GM12892 (cell line): ENCODE measurements around the gene SLC2A5.
"Not testable (repeated sequence)": the region's sequence is repeated elsewhere in the genome, so short reads cannot be mapped to it uniquely, and the experiment has no call there.

Source experiments
- DNase-seq: peaks from one replicate; pipeline ENCODE4 v3.0.0; 2011; ENCODE audit not compliant: insufficient read length
- FAIRE-seq: peaks from 2 replicates; lab custom pipeline; 2011; peaks lifted over from hg19 to GRCh38; lab: Jason Lieb, UNC
- POLR2A ChIP-seq: IDR thresholded peaks from 2 replicates; pipeline ENCODE4 v1.6.1; 2011; ENCODE audit warnings: low read depth, low read length, control low read depth
- POLR2AphosphoS5 ChIP-seq: IDR thresholded peaks from 2 replicates; pipeline ENCODE4 v1.6.1; 2011; ENCODE audit warnings: low read depth, low read length, control low read depth
- TAF1 ChIP-seq: IDR thresholded peaks from 2 replicates; pipeline ENCODE4 v1.6.1; 2011; ENCODE audit warnings: low read depth, mild to moderate bottlenecking, control low read depth, low read length, borderline replicate concordance

Gene SLC2A5

DNA sequence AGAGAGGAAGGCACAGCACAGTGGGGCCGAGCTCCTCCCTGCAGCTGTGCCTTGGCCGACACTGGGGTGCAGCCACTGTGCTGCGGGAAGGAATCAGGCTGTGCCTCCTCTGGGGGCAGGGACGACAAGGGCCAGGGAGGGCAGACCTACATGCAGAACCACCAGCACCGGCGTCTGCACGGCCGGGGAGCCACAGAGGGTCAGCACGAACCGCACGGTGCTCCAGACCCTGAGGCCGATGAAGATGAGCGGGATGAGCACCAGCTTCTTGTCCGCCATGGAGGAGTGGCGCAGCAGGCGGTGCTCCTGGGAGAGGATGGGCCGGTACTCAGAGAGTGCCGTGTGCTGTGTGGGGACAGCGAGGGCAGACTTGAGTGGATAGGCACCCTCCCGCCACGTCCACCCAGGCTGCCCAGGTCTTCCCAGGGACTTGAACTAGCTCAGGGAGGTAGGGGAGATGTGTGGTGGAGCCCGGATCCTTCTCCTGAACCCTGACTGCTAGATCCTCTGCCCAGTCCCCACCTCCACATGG lies 36.0 kb upstream of the SLC2A5 start:
- FAIRE-seq (no peak), DNase-seq (no peak)
- no peak for TF ChIP-seq POLR2AphosphoS5
- no peak for TF ChIP-seq TAF1
- TF ChIP-seq POLR2A, result no peak

DNA sequence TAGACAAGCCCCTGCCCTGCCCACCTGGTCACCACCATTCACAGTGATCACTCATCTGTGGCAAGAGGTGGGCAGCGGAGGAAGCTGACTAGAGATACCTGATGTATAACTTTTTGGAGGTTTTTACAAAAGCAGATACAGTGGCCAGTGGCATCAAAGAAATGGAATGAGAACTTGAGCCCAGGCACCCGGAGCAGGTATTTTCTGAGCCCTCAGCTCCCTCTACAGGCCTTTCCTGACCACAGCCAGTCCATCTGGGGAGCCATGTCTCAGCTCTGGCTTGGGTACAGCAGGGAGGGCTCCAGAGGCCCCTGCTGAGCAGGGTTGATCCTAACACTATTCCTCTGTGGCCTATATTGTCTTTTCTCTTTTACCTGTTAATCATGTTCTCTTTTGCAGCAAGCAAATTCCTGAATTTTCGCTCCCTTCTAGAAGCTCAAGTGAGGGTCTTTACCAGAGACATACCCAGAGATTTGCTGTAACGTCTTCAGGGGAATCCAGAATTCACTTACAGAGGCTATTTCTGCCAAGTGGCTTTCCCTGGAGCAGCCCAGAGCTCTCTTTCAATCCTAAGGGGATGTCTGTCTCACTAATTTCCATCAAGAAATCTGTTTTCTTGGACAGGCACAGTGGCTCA lies 32.2 kb upstream of the SLC2A5 start:
- peak; percentile 70 for DNase-seq
- TF ChIP-seq POLR2AphosphoS5 (no peak), POLR2A (no peak), TAF1 (no peak)
- FAIRE-seq, result peak; percentile 80

DNA sequence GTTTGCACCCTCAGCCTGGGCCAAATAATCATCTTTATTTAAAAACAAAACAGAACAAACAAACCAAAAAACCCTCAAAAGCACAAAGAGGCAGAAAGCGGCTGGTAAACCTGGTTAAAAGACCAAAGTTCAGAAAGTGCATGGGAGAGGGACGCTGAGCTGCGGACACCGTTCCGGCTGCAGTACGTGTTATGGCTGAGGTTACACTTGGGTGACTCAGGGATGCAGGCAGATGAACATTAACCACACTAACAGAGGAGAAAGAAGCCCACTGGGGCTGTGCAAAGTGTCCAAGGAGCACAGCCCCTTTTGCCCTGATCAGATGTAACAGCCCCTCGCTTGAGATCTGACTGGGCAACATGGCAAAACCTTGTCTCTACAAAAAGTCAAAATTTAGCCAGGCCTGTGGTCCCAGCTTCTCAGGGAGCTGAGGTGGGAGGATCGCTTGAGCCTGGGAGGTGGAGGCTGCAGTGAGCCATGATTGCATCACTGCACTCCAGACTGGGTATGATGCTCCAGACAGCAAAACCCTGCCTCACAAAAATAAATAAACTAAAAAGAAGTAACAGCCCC lies 31.1 kb upstream of the SLC2A5 start:
- no peak for FAIRE-seq
- TF ChIP-seq TAF1 (no peak), POLR2AphosphoS5 (no peak), POLR2A (no peak)
- DNase-seq, result no peak

DNA sequence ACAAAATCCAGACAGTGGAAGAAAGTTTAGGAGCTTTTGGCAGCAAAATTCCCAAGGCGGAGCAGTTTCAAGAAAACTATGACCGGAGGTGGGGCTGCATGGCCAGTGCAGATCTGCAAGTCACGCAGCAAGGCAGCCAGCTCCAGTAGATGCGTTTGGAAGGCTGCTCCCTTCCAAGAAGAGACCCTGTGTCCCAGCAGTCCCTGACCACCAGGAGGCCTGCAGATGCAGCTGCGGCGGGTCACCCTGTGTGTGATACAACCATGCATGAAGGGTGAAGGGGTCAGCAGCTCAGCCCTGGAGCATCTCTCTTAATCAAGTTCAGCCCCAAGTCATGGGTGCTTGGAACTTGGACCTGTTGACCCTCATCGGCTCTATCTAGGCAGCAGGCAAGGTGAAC lies 30.1 kb upstream of the SLC2A5 start:
- no peak for DNase-seq
- FAIRE-seq, result no peak
- no peak for TF ChIP-seq POLR2A
- TF ChIP-seq TAF1, result no peak
- no peak for TF ChIP-seq POLR2AphosphoS5

DNA sequence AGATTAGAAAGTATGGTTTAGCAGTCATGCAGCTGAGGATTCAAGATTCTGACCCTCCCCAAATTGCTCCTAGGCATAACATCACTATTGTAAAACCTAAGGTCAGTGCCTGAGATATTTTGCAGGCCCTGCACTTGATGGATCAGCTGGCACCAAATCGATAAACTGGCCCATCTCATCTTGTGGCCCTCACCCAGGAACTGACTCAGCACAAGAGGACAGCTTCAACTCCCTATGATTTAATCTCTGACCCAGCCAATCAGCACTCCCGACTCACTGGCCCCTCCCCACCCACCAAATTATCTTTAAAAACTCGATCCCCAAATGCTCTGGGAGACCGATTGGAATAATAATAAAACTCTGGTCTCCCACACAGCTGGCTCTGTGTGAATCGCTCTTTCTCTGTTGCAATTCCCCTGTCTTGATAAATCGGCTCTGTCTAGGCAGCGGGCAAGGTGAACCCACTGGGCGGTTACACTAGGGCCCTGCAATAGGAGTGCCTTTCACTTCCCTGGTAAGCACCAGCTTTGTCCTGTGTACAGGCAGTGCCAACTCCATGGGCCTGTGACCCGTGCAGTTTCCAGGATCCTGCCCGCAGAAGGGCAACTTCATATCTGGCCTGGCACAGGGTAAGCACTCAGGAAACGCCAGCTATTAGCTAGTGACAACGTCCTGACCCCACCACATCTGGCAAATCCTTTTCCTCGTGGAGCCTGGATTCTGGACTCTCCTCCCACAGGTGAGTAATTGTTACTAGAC lies 28.7 kb upstream of the SLC2A5 start:
- no peak for TF ChIP-seq POLR2A
- TF ChIP-seq POLR2AphosphoS5, result no peak
- TF ChIP-seq TAF1, result no peak
- DNase-seq (no peak), FAIRE-seq (no peak)

DNA sequence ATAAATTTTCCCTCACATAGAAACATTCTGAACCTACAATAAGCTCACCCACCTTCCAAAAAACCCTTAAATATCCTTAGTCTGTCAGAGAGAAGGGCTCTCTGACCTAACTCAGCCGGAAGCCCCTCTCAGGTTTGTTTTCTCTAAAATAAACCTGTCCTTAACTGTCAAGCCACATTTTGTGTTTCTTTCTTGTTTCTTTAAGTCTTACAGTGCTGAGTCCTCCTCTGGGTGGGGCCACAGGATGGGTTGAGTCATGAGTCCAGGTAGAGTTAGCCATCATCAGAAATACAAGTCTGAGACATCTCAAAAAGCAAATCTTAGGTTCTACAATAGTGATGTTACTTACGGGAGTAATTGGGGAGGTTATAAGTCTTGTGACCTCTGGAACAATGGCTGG lies 26.4 kb upstream of the SLC2A5 start:
- TF ChIP-seq POLR2AphosphoS5, result no peak
- no peak for TF ChIP-seq TAF1
- no peak for TF ChIP-seq POLR2A
- FAIRE-seq (no peak), DNase-seq (no peak)

DNA sequence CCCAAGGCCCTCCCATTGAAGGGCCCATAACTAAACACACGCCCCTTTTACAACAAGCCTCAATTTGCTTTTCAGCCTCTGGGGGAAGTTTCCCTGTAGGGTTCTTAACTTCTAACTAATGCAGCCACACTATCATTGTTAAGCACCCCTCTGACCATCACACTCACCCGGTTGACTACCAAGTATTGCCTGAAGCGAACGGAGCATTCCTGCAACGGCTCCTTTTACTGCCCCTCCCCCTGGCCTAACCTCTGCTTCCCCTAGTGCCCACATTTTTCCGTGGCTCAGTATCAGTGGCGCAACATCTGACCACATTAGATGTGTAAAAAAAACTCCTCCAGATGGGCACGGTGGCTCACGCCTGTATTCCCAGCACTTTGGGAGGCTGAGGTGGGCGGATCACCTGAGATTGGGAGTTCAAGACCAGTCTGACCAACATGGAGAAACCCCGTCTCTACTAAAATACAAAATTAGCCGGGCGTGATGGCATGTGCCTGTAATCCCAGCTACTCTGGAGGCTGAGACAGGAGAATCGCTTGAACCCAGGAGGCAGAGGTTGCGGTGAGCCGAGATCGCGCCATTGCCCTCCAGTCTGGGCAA lies 24.7 kb upstream of the SLC2A5 start:
- not testable (repeated sequence) for FAIRE-seq, DNase-seq

DNA sequence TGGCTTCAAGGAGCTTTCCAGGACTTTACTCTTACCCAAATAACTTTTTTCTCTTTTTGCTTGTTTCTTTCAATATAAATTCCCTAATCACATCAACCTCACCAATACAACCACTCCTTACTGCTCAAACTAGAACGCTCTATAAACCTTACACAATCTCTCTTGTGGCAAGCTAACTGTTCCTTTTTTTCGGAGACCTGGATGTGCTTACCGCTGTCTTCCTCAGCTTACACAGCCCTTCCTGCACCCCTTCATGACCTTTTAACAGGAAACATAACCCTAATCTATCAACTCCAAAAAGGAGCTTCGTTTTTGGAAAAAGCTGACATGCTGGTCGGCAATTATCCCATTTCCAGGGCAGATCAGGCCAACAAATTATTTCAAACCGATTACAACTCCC lies 24.1 kb upstream of the SLC2A5 start:
- FAIRE-seq, result no peak
- no peak for DNase-seq
- no peak for TF ChIP-seq TAF1
- TF ChIP-seq POLR2AphosphoS5, result no peak
- no peak for TF ChIP-seq POLR2A

DNA sequence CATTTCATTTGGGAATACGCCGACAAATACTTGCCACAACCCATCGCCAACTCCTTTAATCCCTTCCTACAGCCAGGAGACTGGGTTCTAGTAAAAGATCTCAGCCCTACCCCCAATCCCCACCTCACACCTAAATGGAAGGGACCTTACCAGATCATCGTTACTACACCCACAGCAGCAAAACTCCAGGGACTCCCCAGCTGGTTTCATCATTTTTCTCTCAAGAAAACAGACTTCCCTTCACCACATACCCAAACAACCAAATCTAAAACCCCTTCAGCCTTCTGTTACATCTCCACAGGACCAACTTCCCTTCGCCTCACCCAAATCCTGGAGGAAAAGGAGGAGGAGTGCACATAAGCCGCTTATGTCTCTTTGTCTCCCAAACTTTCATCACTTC lies 23.7 kb upstream of the SLC2A5 start:
- DNase-seq (no peak), FAIRE-seq (no peak)
- no peak for TF ChIP-seq POLR2A
- TF ChIP-seq POLR2AphosphoS5, result no peak
- TF ChIP-seq TAF1, result no peak

DNA sequence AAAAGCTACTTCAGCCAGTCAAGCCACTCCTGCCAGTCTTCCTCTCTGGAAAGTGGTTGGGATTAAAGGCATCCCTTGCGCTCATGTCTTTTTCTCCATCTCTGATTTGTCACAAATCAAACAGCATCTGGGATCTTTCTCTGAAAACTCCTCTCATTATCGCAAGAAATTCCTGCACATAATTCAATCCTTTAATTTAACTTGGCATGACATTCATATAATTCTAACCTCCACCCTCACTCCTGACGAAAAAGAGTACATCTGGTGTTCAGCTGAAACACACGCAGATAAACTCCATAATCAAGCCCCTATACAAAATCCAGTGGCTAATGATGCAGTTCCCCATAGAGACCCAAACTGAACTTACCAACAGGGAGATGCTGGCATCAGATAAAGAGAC lies 19.4 kb upstream of the SLC2A5 start:
- no peak for FAIRE-seq
- no peak for DNase-seq
- TF ChIP-seq TAF1 (no peak), POLR2A (no peak), POLR2AphosphoS5 (no peak)

DNA sequence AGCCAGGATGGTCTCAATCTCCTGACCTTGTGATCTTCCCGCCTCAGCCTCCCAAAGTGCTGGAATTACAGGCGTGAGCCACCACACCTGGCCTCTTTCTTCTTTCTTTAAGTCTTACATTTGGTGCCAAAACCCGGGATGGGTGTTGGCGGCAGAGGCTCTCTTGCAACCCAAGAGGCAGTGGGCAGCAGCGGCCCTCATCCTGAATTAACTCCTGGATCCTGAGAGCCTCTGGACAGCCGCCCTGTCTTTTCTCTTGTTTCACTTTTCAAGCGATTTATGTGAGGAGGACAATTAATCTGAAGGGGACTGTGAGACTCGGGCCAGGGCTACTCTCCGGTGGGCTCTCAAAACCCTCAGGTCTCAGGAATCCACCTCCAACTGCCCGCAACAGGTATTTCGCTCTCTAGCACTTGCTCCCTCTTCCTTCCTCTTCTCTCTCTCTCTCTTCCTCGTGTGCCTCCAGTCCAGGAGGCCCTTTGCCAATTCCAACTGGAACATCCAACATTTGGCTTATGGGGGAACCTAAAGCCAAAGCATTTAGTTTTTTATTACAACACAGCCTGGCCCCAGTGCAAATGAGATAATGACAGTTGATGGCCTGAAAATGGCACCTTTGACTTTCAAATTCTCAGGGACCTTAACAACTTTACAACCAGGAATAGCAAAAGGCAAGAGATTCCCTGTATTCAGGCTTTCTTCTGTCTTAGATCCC lies 18.1 kb upstream of the SLC2A5 start:
- DNase-seq (no peak), FAIRE-seq (no peak)
- TF ChIP-seq TAF1 (no peak), POLR2A (no peak), POLR2AphosphoS5 (no peak)

DNA sequence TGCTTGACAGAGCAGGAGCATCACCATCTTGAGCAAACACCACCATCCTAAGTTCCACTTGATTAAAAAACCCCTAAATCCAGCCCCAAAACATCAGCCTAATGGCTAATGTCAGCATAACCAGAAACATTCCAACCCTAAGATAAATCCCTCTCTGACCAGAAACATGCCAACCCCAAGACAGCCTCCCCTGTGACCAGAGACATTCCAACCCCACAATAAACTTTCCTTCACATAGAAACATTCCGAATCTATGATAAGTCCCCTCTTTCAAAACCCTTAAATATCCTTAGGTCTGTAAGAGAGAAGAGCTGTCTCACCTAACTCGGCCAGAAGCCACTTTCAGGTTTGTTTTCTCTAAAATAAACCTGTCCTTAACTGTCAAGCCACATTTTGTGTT lies 17.4 kb upstream of the SLC2A5 start:
- no peak for DNase-seq
- TF ChIP-seq POLR2AphosphoS5 (no peak), TAF1 (no peak), POLR2A (no peak)
- FAIRE-seq, result no peak
